ENCODE results near the gene LDLRAD3. TPM values are rescaled to one million over a fixed set of nuclear protein-coding genes. Genes with fewer than 3 reads are reported as not detected.

LDLRAD3 gene
- polyA plus RNA-seq, 3 donors, result 7.3 to 14.1 (median 10.4) TPM

DNA sequence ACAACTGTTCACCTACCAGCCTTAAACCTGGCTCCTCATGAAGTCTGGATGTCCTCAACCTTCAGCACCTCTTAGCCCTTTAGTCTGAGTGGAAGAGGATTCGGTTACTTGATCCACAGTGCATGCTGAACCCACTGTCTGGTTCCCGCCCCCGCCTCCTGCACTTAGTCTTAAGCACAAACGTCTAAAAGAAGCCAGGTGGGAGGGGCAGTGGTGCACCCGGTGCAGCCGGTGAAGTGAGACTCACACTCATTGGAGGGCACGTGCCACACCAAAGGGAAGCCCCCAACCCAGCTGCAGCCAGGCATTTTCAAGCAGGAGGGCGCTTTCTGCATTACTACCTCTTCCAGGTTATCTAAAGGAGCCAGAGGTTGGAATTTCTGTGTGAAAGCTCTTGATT, 198.6 kb downstream of the LDLRAD3 start:
- WGBS (ENCODE audit: insufficient coverage), result 87% methylated on average over 6 of the region's 8 CpGs
- Histone ChIP-seq H3K9me3 (replicated peaks in 1 of 2; ENCODE audit: control insufficient read depth in 1 of 2, insufficient read depth in 1 of 2, low read length in 2 of 2) (no peaks in the 10 kb centered on the region), H3K9ac (ENCODE audit: insufficient read depth, low read length, poor library complexity, severe bottlenecking) (no peak overlapping the region), H3K79me2 (ENCODE audit: insufficient read depth, low read length) (no peaks in the 10 kb centered on the region), H2AFZ (ENCODE audit: insufficient read depth, low read depth, low read length, poor library complexity, severe bottlenecking) (no peak overlapping the region), H3K36me3 (replicated peaks in 1 of 2; ENCODE audit: control insufficient read depth in 1 of 2, insufficient read depth in 2 of 2, low read length in 2 of 2) (no peaks in the 10 kb centered on the region), H3K27ac (ENCODE audit: low read depth in 1 of 2, low read length in 2 of 2) (no peak overlapping the region), H3K27me3 (ENCODE audit: control insufficient read depth in 2 of 2, insufficient read depth in 2 of 2, low read length in 2 of 2) (no peaks in the 10 kb centered on the region), H3K4me1 (ENCODE audit: control insufficient read depth in 1 of 2, insufficient read depth in 2 of 2, low read length in 2 of 2) (no peaks in the 10 kb centered on the region), H4K20me1 (ENCODE audit: insufficient read depth, low read length) (no peaks in the 10 kb centered on the region), H3K4me3 (replicated peaks in 1 of 3; ENCODE audit: low read depth in 2 of 3, low read length in 3 of 3) (no peak overlapping the region), H3K4me2 (replicated peaks; ENCODE audit: extremely low read depth, low read length, poor library complexity, severe bottlenecking) (no peak overlapping the region)
- peaks cover 0 to 3% (median 0%) of the 10 kb centered on the region in 7 donors for H3K9me3 Mint-ChIP-seq
- H3K36me3 Mint-ChIP-seq, result peaks cover 2 to 3% of the 10 kb centered on the region in 2 donors
- no peak overlapping the region for H3K4me3 Mint-ChIP-seq
- H3K27ac Mint-ChIP-seq, result no peak overlapping the region
- no peak for DNase-seq
- intact Hi-C loops (cut with micrococcal nuclease), result no loop called here
- H3K4me1 Mint-ChIP-seq, result peaks cover 1% of the 10 kb centered on the region
- TF ChIP-seq, protein P1, sequence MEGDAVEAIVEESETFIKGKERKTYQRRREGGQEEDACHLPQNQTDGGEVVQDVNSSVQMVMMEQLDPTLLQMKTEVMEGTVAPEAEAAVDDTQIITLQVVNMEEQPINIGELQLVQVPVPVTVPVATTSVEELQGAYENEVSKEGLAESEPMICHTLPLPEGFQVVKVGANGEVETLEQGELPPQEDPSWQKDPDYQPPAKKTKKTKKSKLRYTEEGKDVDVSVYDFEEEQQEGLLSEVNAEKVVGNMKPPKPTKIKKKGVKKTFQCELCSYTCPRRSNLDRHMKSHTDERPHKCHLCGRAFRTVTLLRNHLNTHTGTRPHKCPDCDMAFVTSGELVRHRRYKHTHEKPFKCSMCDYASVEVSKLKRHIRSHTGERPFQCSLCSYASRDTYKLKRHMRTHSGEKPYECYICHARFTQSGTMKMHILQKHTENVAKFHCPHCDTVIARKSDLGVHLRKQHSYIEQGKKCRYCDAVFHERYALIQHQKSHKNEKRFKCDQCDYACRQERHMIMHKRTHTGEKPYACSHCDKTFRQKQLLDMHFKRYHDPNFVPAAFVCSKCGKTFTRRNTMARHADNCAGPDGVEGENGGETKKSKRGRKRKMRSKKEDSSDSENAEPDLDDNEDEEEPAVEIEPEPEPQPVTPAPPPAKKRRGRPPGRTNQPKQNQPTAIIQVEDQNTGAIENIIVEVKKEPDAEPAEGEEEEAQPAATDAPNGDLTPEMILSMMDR (IDR thresholded peaks at IDR 0.05), result no peak
- H3K27me3 Mint-ChIP-seq (ENCODE audit: low read depth in 3 of 3), result peaks cover 0 to 3% (median 2%) of the 10 kb centered on the region in 3 donors

GRCh38 chr11:36142879-36143278, 199.0 kb downstream of the LDLRAD3 start:
- intact Hi-C loops (cut with micrococcal nuclease), result no loop called here
- peaks cover 0 to 3% (median 2%) of the 10 kb centered on the region in 3 donors for H3K27me3 Mint-ChIP-seq (ENCODE audit: low read depth in 3 of 3)
- TF ChIP-seq, protein P1 (IDR thresholded peaks at IDR 0.05), result no peak
- H3K27ac Mint-ChIP-seq, result no peak overlapping the region
- H3K9ac ChIP-seq (ENCODE audit: insufficient read depth, low read length, poor library complexity, severe bottlenecking), result no peak overlapping the region
- H3K9me3 ChIP-seq (replicated peaks in 1 of 2; ENCODE audit: control insufficient read depth in 1 of 2, insufficient read depth in 1 of 2, low read length in 2 of 2), result no peaks in the 10 kb centered on the region
- no peak overlapping the region for H3K4me2 ChIP-seq (replicated peaks; ENCODE audit: extremely low read depth, low read length, poor library complexity, severe bottlenecking)
- peaks cover 0 to 3% (median 0%) of the 10 kb centered on the region in 7 donors for H3K9me3 Mint-ChIP-seq
- H3K4me1 Mint-ChIP-seq, result peaks cover 2% of the 10 kb centered on the region
- no peaks in the 10 kb centered on the region for H3K36me3 ChIP-seq (replicated peaks in 1 of 2; ENCODE audit: control insufficient read depth in 1 of 2, insufficient read depth in 2 of 2, low read length in 2 of 2)
- H3K4me3 ChIP-seq (replicated peaks in 1 of 3; ENCODE audit: low read depth in 2 of 3, low read length in 3 of 3), result no peak overlapping the region
- H3K4me3 Mint-ChIP-seq, result no peak overlapping the region
- no peak overlapping the region for H2AFZ ChIP-seq (ENCODE audit: insufficient read depth, low read depth, low read length, poor library complexity, severe bottlenecking)
- H3K79me2 ChIP-seq (ENCODE audit: insufficient read depth, low read length), result no peaks in the 10 kb centered on the region
- no peak for DNase-seq
- H3K36me3 Mint-ChIP-seq, result peaks cover 0 to 2% of the 10 kb centered on the region in 2 donors
- WGBS (ENCODE audit: insufficient coverage), result 98% methylated on average over 5 of the region's 6 CpGs
- H3K27ac ChIP-seq (ENCODE audit: low read depth in 1 of 2, low read length in 2 of 2), result no peak overlapping the region
- no peaks in the 10 kb centered on the region for H3K27me3 ChIP-seq (ENCODE audit: control insufficient read depth in 2 of 2, insufficient read depth in 2 of 2, low read length in 2 of 2)
- no peaks in the 10 kb centered on the region for H4K20me1 ChIP-seq (ENCODE audit: insufficient read depth, low read length)
- no peaks in the 10 kb centered on the region for H3K4me1 ChIP-seq (ENCODE audit: control insufficient read depth in 1 of 2, insufficient read depth in 2 of 2, low read length in 2 of 2)
